ENCODE results near the gene PLXND1. TPM values are rescaled to one million over a fixed set of nuclear protein-coding genes. Genes with fewer than 3 reads are reported as not detected.

The PLXND1 gene, protein sequence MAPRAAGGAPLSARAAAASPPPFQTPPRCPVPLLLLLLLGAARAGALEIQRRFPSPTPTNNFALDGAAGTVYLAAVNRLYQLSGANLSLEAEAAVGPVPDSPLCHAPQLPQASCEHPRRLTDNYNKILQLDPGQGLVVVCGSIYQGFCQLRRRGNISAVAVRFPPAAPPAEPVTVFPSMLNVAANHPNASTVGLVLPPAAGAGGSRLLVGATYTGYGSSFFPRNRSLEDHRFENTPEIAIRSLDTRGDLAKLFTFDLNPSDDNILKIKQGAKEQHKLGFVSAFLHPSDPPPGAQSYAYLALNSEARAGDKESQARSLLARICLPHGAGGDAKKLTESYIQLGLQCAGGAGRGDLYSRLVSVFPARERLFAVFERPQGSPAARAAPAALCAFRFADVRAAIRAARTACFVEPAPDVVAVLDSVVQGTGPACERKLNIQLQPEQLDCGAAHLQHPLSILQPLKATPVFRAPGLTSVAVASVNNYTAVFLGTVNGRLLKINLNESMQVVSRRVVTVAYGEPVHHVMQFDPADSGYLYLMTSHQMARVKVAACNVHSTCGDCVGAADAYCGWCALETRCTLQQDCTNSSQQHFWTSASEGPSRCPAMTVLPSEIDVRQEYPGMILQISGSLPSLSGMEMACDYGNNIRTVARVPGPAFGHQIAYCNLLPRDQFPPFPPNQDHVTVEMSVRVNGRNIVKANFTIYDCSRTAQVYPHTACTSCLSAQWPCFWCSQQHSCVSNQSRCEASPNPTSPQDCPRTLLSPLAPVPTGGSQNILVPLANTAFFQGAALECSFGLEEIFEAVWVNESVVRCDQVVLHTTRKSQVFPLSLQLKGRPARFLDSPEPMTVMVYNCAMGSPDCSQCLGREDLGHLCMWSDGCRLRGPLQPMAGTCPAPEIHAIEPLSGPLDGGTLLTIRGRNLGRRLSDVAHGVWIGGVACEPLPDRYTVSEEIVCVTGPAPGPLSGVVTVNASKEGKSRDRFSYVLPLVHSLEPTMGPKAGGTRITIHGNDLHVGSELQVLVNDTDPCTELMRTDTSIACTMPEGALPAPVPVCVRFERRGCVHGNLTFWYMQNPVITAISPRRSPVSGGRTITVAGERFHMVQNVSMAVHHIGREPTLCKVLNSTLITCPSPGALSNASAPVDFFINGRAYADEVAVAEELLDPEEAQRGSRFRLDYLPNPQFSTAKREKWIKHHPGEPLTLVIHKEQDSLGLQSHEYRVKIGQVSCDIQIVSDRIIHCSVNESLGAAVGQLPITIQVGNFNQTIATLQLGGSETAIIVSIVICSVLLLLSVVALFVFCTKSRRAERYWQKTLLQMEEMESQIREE (N-terminal part only)
- polyA plus RNA-seq = 10 to 100 TPM in 2 of 4 donors, 1 to 10 TPM in 2; 3.4 to 54.7 (median 19.4) TPM
- long read RNA-seq, donor 1 = 0 reads
- long read RNA-seq, donor 2, full-length matches to known transcripts = 1 of 8 reads
- long read RNA-seq, donor 2, partial matches to known transcripts = 7 of 8 reads
- long read RNA-seq, donor 2, other reads (novel, unspliced or antisense) = 0 of 8 reads
- long read RNA-seq, donor 3, partial matches to known transcripts = 33 of 37 reads
- long read RNA-seq, donor 3, other reads (novel, unspliced or antisense) = 0 of 37 reads
- long read RNA-seq, donor 4 = 0 reads
- long read RNA-seq, donor 5 = 0 reads
- long read RNA-seq, donor 6, partial matches to known transcripts = 20 of 22 reads
- long read RNA-seq, donor 6, other reads (novel, unspliced or antisense) = 0 of 22 reads
- long read RNA-seq, donor 7 = 0 reads
- long read RNA-seq, donor 8, partial matches to known transcripts = 13 of 13 reads
- long read RNA-seq, donor 8, other reads (novel, unspliced or antisense) = 0 of 13 reads
- long read RNA-seq, donor 9, partial matches to known transcripts = 6 of 7 reads
- long read RNA-seq, donor 9, other reads (novel, unspliced or antisense) = 0 of 7 reads
- long read RNA-seq, donor 10, partial matches to known transcripts = 30 of 32 reads
- long read RNA-seq, donor 10, other reads (novel, unspliced or antisense) = 0 of 32 reads

DNA sequence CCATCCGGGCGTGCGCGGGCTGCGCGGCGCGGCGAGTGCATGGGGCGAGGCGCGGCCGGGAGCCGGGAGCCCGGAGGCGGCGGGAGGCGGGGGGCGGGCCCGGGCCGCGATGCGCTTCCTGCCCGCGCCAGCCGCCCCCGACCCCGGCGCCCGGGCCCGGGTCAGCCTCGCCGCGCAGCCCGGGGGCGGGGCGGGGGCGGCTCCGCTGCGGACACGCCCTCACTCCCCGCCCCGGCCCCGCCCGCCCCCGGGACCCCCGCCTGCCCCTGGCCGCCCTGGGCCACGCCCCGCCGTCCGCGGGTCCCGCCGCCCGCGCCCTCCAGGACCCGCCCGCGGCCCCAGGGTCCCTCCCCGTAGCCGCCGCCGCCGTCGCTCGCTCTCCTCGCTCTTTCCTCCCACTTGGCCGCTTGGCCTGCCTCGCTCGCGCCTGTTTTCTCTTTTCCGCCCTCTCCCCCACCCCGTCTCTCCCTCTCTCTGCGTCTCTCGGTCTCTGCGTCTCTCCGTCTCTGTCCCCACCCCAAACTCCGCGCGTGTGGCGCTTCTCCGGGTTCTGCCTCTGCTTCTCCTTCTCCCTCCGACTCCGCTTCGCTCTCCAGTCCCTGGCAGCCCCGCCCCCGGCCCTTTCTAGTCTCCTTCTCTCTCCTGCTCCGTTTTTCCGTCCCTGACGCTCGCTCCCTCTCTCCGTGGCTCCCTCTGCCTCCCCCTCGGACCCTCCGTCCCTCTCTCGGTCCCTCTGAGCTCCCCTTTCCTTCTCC is at the start of gene PLXND1:
Gene PLXND1 (minus strand): TSS at position 41 of the 755 bp plus-strand sequence. CDS start 37 bp downstream, at position 4.
- Histone ChIP-seq H3K4me1 (ENCODE audit: control insufficient read depth in 3 of 3, insufficient read depth in 2 of 3, low read depth in 1 of 3, low read length in 2 of 3) (peaks cover 0 to 5% (median 0%) of the 10 kb centered on the region in 3 donors), H3K4me3 (ENCODE audit: low read depth in 1 of 3, low read length in 3 of 3) (peak within 1 kb of the TSS; percentile 40 to 61 (median 50)), H3K27me3 (ENCODE audit: control insufficient read depth in 3 of 3, insufficient read depth in 3 of 3, low read length in 3 of 3) (peaks cover 3 to 43% (median 6%) of the 10 kb centered on the region in 3 donors), H3K36me3 (ENCODE audit: control insufficient read depth in 3 of 3, insufficient read depth in 2 of 3, low read depth in 1 of 3, low read length in 3 of 3) (peaks cover 0 to 2% (median 0%) of the 10 kb centered on the region in 3 donors), H3K27ac (ENCODE audit: low read depth in 1 of 3, low read length in 2 of 3) (peak within 1 kb of the TSS; percentile 33 to 87 (median 61)), H3K9me3 (ENCODE audit: control insufficient read depth in 2 of 2, insufficient read depth in 1 of 2, low read depth in 1 of 2, low read length in 1 of 2) (no peaks in the 10 kb centered on the region)
- peak; percentile 19 to 70 for DNase-seq
- no peak for FAIRE-seq
- 1 to 3% (median 2%) methylated on average over 27 to 96 of the region's 96 CpGs for WGBS, 3 donors

DNA sequence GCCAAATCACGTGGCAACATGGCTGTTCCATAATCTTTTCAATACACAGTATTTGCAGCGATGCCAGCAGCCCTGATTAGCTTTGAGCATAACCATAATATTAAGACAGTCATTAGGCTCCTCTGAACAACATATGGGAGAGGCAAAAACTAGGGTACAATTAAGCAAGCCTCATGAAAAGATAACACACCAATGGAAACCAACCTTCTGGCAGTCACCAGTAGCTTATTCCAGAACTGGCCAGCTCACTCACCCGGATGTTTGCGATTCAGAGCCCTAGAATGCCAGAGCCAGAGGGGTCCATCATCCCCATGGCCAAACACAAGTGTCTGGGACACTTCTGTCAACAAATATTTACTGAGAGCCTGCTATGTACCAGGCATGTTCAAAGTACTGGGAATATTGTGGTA is 48.8 kb upstream of the PLXND1 start:
- Histone ChIP-seq H3K4me1 (ENCODE audit: control insufficient read depth in 3 of 3, insufficient read depth in 2 of 3, low read depth in 1 of 3, low read length in 2 of 3) (peaks cover 0 to 9% (median 2%) of the 10 kb centered on the region in 3 donors), H3K9me3 (ENCODE audit: control insufficient read depth in 2 of 2, insufficient read depth in 1 of 2, low read depth in 1 of 2, low read length in 1 of 2) (no peaks in the 10 kb centered on the region), H3K36me3 (ENCODE audit: control insufficient read depth in 3 of 3, insufficient read depth in 2 of 3, low read depth in 1 of 3, low read length in 3 of 3) (peaks cover 0 to 5% (median 0%) of the 10 kb centered on the region in 3 donors), H3K27me3 (ENCODE audit: control insufficient read depth in 3 of 3, insufficient read depth in 3 of 3, low read length in 3 of 3) (no peaks in the 10 kb centered on the region), H3K27ac (ENCODE audit: low read depth in 1 of 3, low read length in 2 of 3) (no peak overlapping the region), H3K4me3 (ENCODE audit: low read depth in 1 of 3, low read length in 3 of 3) (no peak overlapping the region)
- FAIRE-seq (no peak), DNase-seq (no peak)
- WGBS, 3 donors = 81 to 89% (median 87%) methylated on average over 4 of the region's 4 CpGs

DNA sequence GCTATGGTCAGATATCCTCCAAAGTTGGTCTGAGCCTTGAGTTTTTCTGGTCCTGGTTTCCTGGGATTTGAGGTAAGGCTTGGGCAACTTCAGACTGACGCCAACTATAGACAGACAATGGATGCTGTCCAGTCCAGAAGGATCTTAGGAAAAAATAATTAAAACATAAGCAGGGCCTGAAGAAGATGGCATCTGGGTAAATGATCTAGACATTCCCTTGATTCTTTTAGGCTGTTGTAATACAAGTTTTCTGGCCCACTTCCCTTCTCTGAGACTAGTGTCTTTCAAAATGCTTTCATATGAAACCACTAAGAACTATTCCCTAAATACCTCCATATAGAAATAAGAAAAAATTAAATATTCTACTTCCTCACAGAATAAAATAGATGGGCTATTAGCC is 47.7 kb upstream of the PLXND1 start:
- no peak for FAIRE-seq
- Histone ChIP-seq H3K4me1 (ENCODE audit: control insufficient read depth in 3 of 3, insufficient read depth in 2 of 3, low read depth in 1 of 3, low read length in 2 of 3) (peaks cover 0 to 9% (median 2%) of the 10 kb centered on the region in 3 donors), H3K27ac (ENCODE audit: low read depth in 1 of 3, low read length in 2 of 3) (no peak overlapping the region), H3K4me3 (ENCODE audit: low read depth in 1 of 3, low read length in 3 of 3) (no peak overlapping the region), H3K36me3 (ENCODE audit: control insufficient read depth in 3 of 3, insufficient read depth in 2 of 3, low read depth in 1 of 3, low read length in 3 of 3) (peaks cover 0 to 5% (median 0%) of the 10 kb centered on the region in 3 donors), H3K27me3 (ENCODE audit: control insufficient read depth in 3 of 3, insufficient read depth in 3 of 3, low read length in 3 of 3) (no peaks in the 10 kb centered on the region), H3K9me3 (ENCODE audit: control insufficient read depth in 2 of 2, insufficient read depth in 1 of 2, low read depth in 1 of 2, low read length in 1 of 2) (no peaks in the 10 kb centered on the region)
- no peak for DNase-seq
- WGBS, 3 donors = 90 to 100% (median 90%) methylated on average over 1 of the region's 1 CpG

DNA sequence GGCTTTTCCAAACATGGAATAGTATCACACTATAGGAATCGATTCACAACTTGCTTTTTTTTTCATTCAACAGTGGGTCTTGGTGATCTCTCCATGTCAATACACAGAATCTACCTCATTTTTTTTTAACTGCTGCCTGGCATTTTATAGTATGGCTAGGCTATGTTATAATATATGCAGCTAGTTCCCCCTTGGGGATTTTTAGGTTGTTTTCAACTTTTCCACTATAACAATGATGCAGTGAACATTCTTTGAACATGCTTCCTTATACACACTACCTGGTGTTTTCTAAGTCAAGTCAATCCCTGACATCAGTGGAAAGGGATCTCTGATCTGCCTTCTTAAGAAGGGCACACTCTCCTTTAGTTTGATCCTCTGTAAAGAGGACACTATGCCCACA is 46.5 kb upstream of the PLXND1 start:
- 80 to 85% (median 84%) methylated on average over 1 of the region's 1 CpG for WGBS, 3 donors
- FAIRE-seq (no peak), DNase-seq (no peak)
- H3K27me3 ChIP-seq (ENCODE audit: control insufficient read depth in 3 of 3, insufficient read depth in 3 of 3, low read length in 3 of 3) = no peaks in the 10 kb centered on the region
- peaks cover 0 to 9% (median 2%) of the 10 kb centered on the region in 3 donors for H3K4me1 ChIP-seq (ENCODE audit: control insufficient read depth in 3 of 3, insufficient read depth in 2 of 3, low read depth in 1 of 3, low read length in 2 of 3)
- no peak overlapping the region for H3K27ac ChIP-seq (ENCODE audit: low read depth in 1 of 3, low read length in 2 of 3)
- peaks cover 0 to 5% (median 0%) of the 10 kb centered on the region in 3 donors for H3K36me3 ChIP-seq (ENCODE audit: control insufficient read depth in 3 of 3, insufficient read depth in 2 of 3, low read depth in 1 of 3, low read length in 3 of 3)
- H3K9me3 ChIP-seq (ENCODE audit: control insufficient read depth in 2 of 2, insufficient read depth in 1 of 2, low read depth in 1 of 2, low read length in 1 of 2) = no peaks in the 10 kb centered on the region
- no peak overlapping the region for H3K4me3 ChIP-seq (ENCODE audit: low read depth in 1 of 3, low read length in 3 of 3)

DNA sequence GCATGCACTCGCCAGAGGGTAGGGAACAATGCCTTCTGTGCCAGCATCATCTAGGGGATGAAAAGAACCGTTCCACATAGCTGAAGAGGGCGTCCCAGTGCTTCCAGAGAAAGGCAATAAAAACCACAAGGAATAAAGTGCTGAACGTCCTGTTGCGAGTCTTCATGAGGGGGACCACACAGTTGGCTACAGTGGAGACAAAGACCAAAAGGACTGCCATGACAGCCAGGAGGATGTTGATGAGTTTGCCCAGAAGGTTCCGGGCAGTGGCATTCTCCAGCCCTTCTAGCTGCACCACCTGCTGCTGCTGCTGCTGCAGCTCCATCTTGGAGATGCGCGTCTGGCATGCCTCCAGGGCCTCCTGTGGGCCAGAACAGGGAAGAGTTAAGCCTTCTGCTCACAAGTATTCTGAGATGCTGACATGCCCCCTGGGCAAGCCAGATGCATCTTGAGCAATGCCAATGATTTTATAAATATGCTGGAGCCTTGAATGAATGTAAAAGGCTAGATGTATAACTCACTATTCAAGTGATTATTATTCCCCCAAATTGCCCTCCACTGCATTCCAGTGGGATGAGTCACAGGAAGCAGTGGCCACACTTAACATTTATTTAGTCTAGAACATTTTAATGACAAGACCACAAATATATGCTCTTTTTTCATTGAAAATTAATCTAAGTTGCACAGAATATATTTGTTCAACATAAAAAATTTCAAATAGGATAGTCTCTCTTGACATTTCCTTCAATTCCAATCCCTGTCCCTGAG is 45.1 kb upstream of the PLXND1 start:
- Histone ChIP-seq H3K4me1 (ENCODE audit: control insufficient read depth in 3 of 3, insufficient read depth in 2 of 3, low read depth in 1 of 3, low read length in 2 of 3) (peaks cover 0 to 2% (median under 1%) of the 10 kb centered on the region in 3 donors), H3K4me3 (ENCODE audit: low read depth in 1 of 3, low read length in 3 of 3) (no peak overlapping the region), H3K27me3 (ENCODE audit: control insufficient read depth in 3 of 3, insufficient read depth in 3 of 3, low read length in 3 of 3) (no peaks in the 10 kb centered on the region), H3K36me3 (ENCODE audit: control insufficient read depth in 3 of 3, insufficient read depth in 2 of 3, low read depth in 1 of 3, low read length in 3 of 3) (peaks cover 0 to 5% (median 0%) of the 10 kb centered on the region in 3 donors), H3K27ac (ENCODE audit: low read depth in 1 of 3, low read length in 2 of 3) (no peak overlapping the region), H3K9me3 (ENCODE audit: control insufficient read depth in 2 of 2, insufficient read depth in 1 of 2, low read depth in 1 of 2, low read length in 1 of 2) (no peaks in the 10 kb centered on the region)
- FAIRE-seq (no peak), DNase-seq (no peak)
- WGBS, 3 donors = 75 to 84% (median 78%) methylated on average over 8 of the region's 8 CpGs

DNA sequence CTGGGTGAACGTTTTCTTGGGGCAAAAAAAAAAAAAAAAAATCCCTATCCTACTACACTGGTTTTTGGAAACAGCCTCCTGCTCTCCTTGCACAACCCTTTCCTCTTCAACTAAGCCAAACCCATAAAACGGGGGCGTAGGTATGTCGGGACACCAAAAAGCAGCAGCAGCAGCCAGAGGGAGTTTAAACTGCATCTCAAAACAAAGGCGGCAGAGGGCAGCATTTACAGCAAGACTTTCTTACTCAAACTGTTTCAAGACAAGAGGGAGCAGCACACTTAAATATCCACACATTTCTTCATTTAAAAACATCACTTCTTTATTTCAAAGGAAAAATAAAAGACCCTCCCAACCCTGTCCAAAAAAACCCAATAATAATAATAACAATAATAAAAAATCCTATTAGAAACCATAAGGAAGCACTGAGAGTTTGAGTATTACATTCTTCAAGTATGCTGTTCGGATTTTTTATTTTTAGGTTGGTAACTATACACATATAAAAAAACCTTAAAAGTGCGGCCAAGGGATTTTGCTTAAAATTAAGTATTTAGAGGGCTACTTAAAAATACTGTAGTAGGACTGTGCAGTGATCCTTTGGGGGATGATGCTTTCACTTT is 43.9 kb upstream of the PLXND1 start:
- WGBS, 3 donors = 27 to 30% (median 27%) methylated on average over 7 of the region's 7 CpGs
- Histone ChIP-seq H3K27ac (ENCODE audit: low read depth in 1 of 3, low read length in 2 of 3) (no peak overlapping the region), H3K4me1 (ENCODE audit: control insufficient read depth in 3 of 3, insufficient read depth in 2 of 3, low read depth in 1 of 3, low read length in 2 of 3) (no peaks in the 10 kb centered on the region), H3K9me3 (ENCODE audit: control insufficient read depth in 2 of 2, insufficient read depth in 1 of 2, low read depth in 1 of 2, low read length in 1 of 2) (no peaks in the 10 kb centered on the region), H3K4me3 (ENCODE audit: low read depth in 1 of 3, low read length in 3 of 3) (no peak overlapping the region), H3K36me3 (ENCODE audit: control insufficient read depth in 3 of 3, insufficient read depth in 2 of 3, low read depth in 1 of 3, low read length in 3 of 3) (peaks cover 0 to 5% (median 0%) of the 10 kb centered on the region in 3 donors), H3K27me3 (ENCODE audit: control insufficient read depth in 3 of 3, insufficient read depth in 3 of 3, low read length in 3 of 3) (no peaks in the 10 kb centered on the region)
- FAIRE-seq (no peak), DNase-seq (peak; percentile 63 to 73)

Measured in small intestine (tissue), 16 donors.